CD4-positive, alpha-beta T cell treated with Interleukin-15 for 4 hours (primary cell): ENCODE measurements around the gene FIBP.

Experiments used
- DNase-seq: peaks from one replicate; pipeline ENCODE4 v3.0.0-alpha.2; 2020; ENCODE audit warnings: low spot score

The FIBP gene

GRCh38 chr11:65844231-65844872 is 43.9 kb downstream of the FIBP start:
- no peak for DNase-seq

GRCh38 chr11:65843811-65844210 is 44.5 kb downstream of the FIBP start:
- no peak for DNase-seq

GRCh38 chr11:65842144-65842543 is 46.1 kb downstream of the FIBP start:
- no peak for DNase-seq

GRCh38 chr11:65834202-65834601 is 54.1 kb downstream of the FIBP start:
- DNase-seq = no peak
